H1 (cell line): ENCODE measurements around the gene ARHGEF11. TPM values are rescaled to one million over a fixed set of nuclear protein-coding genes. Genes with fewer than 3 reads are reported as not detected.

ENCODE experiments used
- CTCF ChIA-PET: fragments of 300-600 bp; sonication (Branson Sonifier 250); formaldehyde crosslinking; loops from one replicate; lab custom pipeline; 2021; ENCODE audit not compliant: partially characterized antibody; lab: Charles Lee
- POLR2A ChIA-PET: fragments of 300-600 bp; sonication (Branson Sonifier 250); formaldehyde crosslinking; loops from one replicate; lab custom pipeline; 2021; ENCODE audit warnings: inconsistent platforms; ENCODE audit not compliant: partially characterized antibody; lab: Charles Lee
- DNase-seq, 2 experiments: peaks; one replicate each; pipeline versions ENCODE4 v3.0.0 to v3.0.0-alpha.2; 2010 to 2022; ENCODE audit warnings: low spot score in 2 of 2, low read depth in 1 of 2, mixed read lengths in 1 of 2
- FAIRE-seq: peaks from 2 replicates; lab custom pipeline; 2011; peaks lifted over from hg19 to GRCh38; lab: Jason Lieb, UNC
- H2AFZ ChIP-seq: 2 replicates; pipeline ENCODE4 v1.8.1; 2012; ENCODE audit warnings: low read length, inconsistent platforms
- H2AK5ac ChIP-seq: 2 replicates; pipeline ENCODE4 v1.6.1; 2013; ENCODE audit warnings: low read depth, low read length
- H2BK120ac ChIP-seq: replicated peaks from 2 replicates; pipeline ENCODE3; 2013; ENCODE audit warnings: low read depth, low read length, inconsistent platforms
- H2BK12ac ChIP-seq: 2 replicates; pipeline ENCODE4 v1.6.1; 2013; ENCODE audit warnings: low read depth, low read length
- H2BK15ac ChIP-seq: 2 replicates; pipeline ENCODE4 v1.6.1; 2013; ENCODE audit warnings: low read length
- H2BK20ac ChIP-seq: 2 replicates; pipeline ENCODE4 v1.6.1; 2013; ENCODE audit warnings: low read length
- H2BK5ac ChIP-seq: 2 replicates; pipeline ENCODE4 v1.6.1; 2013; ENCODE audit warnings: low read depth, low read length
- H3K14ac ChIP-seq: 2 replicates; pipeline ENCODE4 v1.6.1; 2013; ENCODE audit warnings: inconsistent platforms; ENCODE audit not compliant: insufficient read length
- H3K18ac ChIP-seq: 2 replicates; pipeline ENCODE4 v1.6.1; 2013; ENCODE audit warnings: low read length; ENCODE audit errors: extremely low read depth
- H3K23ac ChIP-seq: 2 replicates; pipeline ENCODE4 v1.6.1; 2013; ENCODE audit warnings: inconsistent platforms; ENCODE audit not compliant: insufficient read length
- H3K23me2 ChIP-seq: 2 replicates; pipeline ENCODE4 v1.6.1; 2013; ENCODE audit warnings: low read depth, low read length
- H3K27ac ChIP-seq: 2 replicates; pipeline ENCODE4 v1.6.1; 2011; ENCODE audit warnings: low read depth, low read length, inconsistent platforms
- H3K27me3 ChIP-seq, 4 experiments: replicated peaks in 1 of 4; 1 replicate in 1 of 4; 2 replicates in 3 of 4; pipeline versions ENCODE4 v1.6.1 to v1.8.1; 2011 to 2013; ENCODE audit warnings: low read length in 3 of 4, mild to moderate bottlenecking in 3 of 4, inconsistent platforms in 2 of 4, mixed read lengths in 2 of 4, moderate library complexity in 1 of 4; ENCODE audit not compliant: control insufficient read depth in 3 of 4, insufficient read depth in 3 of 4; ENCODE audit errors: extremely low read depth in 1 of 4
- H3K36me3 ChIP-seq, 4 experiments: 2 replicates each; pipeline versions ENCODE4 v1.6.1 to v1.8.1; 2011 to 2013; ENCODE audit warnings: mild to moderate bottlenecking in 4 of 4, low read length in 3 of 4, moderate library complexity in 2 of 4, control low read depth in 1 of 4, inconsistent platforms in 1 of 4; ENCODE audit not compliant: insufficient read depth in 4 of 4, control insufficient read depth in 2 of 4
- H3K4ac ChIP-seq: replicated peaks from 2 replicates; pipeline ENCODE3; 2013; ENCODE audit warnings: low read length, low read depth, mixed read lengths, inconsistent platforms; ENCODE audit not compliant: insufficient read length
- H3K4me1 ChIP-seq, 4 experiments: replicated peaks in 1 of 4; 1 replicate in 1 of 4; 2 replicates in 3 of 4; pipeline versions ENCODE4 v1.6.1 to v1.8.1; 2011 to 2013; ENCODE audit warnings: low read length in 3 of 4, inconsistent platforms in 2 of 4, mixed read lengths in 1 of 4; ENCODE audit not compliant: insufficient read depth in 4 of 4, control insufficient read depth in 3 of 4
- H3K4me2 ChIP-seq, 2 experiments: 2 replicates each; pipeline versions ENCODE4 v1.6.1 to v1.8.1; 2011 to 2013; ENCODE audit warnings: low read depth in 2 of 2, low read length in 2 of 2, control low read depth in 1 of 2, inconsistent platforms in 1 of 2, mild to moderate bottlenecking in 1 of 2; ENCODE audit not compliant: insufficient read depth in 1 of 2
- H3K4me3 ChIP-seq, 4 experiments: fragments of 200-600, 300-600 bp in 1 of 4; sonication (generic), shearing (Covaris generic), sonication (Bioruptor Twin) in 1 of 4; 2 replicates each; pipeline versions ENCODE4 v1.5.1 to v1.8.1; 2011 to 2016; ENCODE audit warnings: low read length in 4 of 4, low read depth in 3 of 4, control low read depth in 2 of 4, inconsistent platforms in 2 of 4, mild to moderate bottlenecking in 2 of 4, mixed read lengths in 1 of 4, moderate library complexity in 1 of 4; ENCODE audit not compliant: insufficient read depth in 2 of 4; ENCODE audit errors: extremely low read depth in 1 of 4
- H3K56ac ChIP-seq: replicated peaks from 2 replicates; pipeline ENCODE3; 2013; ENCODE audit warnings: low read depth, mild to moderate bottlenecking, mixed read lengths, low read length, inconsistent platforms; ENCODE audit not compliant: insufficient read length
- H3K79me1 ChIP-seq: 2 replicates; pipeline ENCODE4 v1.6.1; 2013; ENCODE audit warnings: low read depth, low read length, control low read depth
- H3K79me2 ChIP-seq, 2 experiments: 2 replicates each; pipeline versions ENCODE4 v1.6.1 to v1.8.1; 2012 to 2013; ENCODE audit warnings: low read length in 2 of 2, mild to moderate bottlenecking in 2 of 2, inconsistent platforms in 1 of 2; ENCODE audit not compliant: insufficient read depth in 2 of 2, control insufficient read depth in 1 of 2
- H3K9ac ChIP-seq, 4 experiments: replicated peaks in 1 of 4; 1 replicate in 1 of 4; 2 replicates in 3 of 4; pipeline versions ENCODE4 v1.6.1 to v1.8.1; 2011 to 2013; ENCODE audit warnings: low read depth in 3 of 4, low read length in 3 of 4, control low read depth in 2 of 4, mild to moderate bottlenecking in 2 of 4, moderate library complexity in 2 of 4, inconsistent platforms in 1 of 4; ENCODE audit errors: extremely low read depth in 1 of 4
- H3K9me3 ChIP-seq, 2 experiments: 2 replicates each; pipeline versions ENCODE4 v1.6.1 to v1.8.1; 2012 to 2013; ENCODE audit warnings: mild to moderate bottlenecking in 2 of 2, moderate library complexity in 2 of 2, control low read depth in 1 of 2, inconsistent platforms in 1 of 2, low read depth in 1 of 2, low read length in 1 of 2, mixed read lengths in 1 of 2; ENCODE audit not compliant: insufficient read depth in 2 of 2
- H4K20me1 ChIP-seq, 2 experiments: replicated peaks in 1 of 2; 2 replicates each; pipeline versions ENCODE3 to v1.8.1; 2011 to 2013; ENCODE audit warnings: inconsistent platforms in 2 of 2, low read length in 2 of 2, mild to moderate bottlenecking in 1 of 2; ENCODE audit not compliant: insufficient read depth in 2 of 2, control insufficient read depth in 1 of 2
- H4K5ac ChIP-seq: 2 replicates; pipeline ENCODE4 v1.6.1; 2013; ENCODE audit warnings: low read length, low read depth, mixed read lengths, inconsistent platforms; ENCODE audit not compliant: insufficient read length
- H4K8ac ChIP-seq: 2 replicates; pipeline ENCODE4 v1.8.0; 2013; ENCODE audit warnings: mild to moderate bottlenecking, moderate library complexity, low read length, inconsistent platforms; ENCODE audit not compliant: insufficient read depth; ENCODE audit errors: extremely low read depth
- H4K91ac ChIP-seq: replicated peaks from 2 replicates; pipeline ENCODE3; 2013; ENCODE audit warnings: low read length, mixed read lengths, inconsistent platforms; ENCODE audit not compliant: insufficient read length
- NRF1 ChIP-seq: IDR thresholded peaks from 2 replicates; pipeline ENCODE4 v1.6.1; 2011; ENCODE audit warnings: mild to moderate bottlenecking, low read depth, low read length, improper control_type of control experiment
- SIRT6 ChIP-seq: IDR thresholded peaks from one replicate; pipeline ENCODE4 v1.7.1; 2012; ENCODE audit warnings: low read length, inconsistent platforms
- WGBS, 2 experiments: shearing (Covaris generic) in 1 of 2; methylation state at CpG; one replicate each; pipeline versions ENCODE4 v1.1.6 to v1.1.7; 2013 to 2015; ENCODE audit warnings: low lambda C conversion rate in 2 of 2, mixed read lengths in 2 of 2, inconsistent platforms in 1 of 2, low coverage in 1 of 2, missing lambda C conversion rate in 1 of 2; ENCODE audit not compliant: insufficient replicate concordance in 2 of 2, insufficient coverage in 1 of 2, insufficient read length in 1 of 2; ENCODE audit errors: extremely low coverage in 1 of 2, missing lambda C conversion rate in 1 of 2; 5-methylcytosine and 5-hydroxymethylcytosine counted together
- polyA plus RNA-seq, 7 experiments: library from polyadenylated mRNA; depleted of rRNA in 3 of 7; stranded (reverse) in 5 of 7; unstranded in 2 of 7; fragments of >200 nt in 5 of 7; fragments of 200-250 nt in 2 of 7; gene quantifications; 1 replicate in 5 of 7; 2 replicates in 1 of 7; 4 replicates in 1 of 7; pipeline versions ENCODE4 v1.2.1 to v1.2.3, GENCODE V29; 2011 to 2013; ENCODE audit warnings: missing spikeins in 2 of 7, mixed read lengths in 2 of 7
- total RNA-seq: library from RNA; stranded (reverse); fragmentation: NEBNext Ultra II Directional; extraction: Animal tissue kit (Norgen Biotek cat#: 25700); gene quantifications from 2 replicates; pipeline ENCODE4 v1.2.1, GENCODE V29; 2021

The ARHGEF11 gene
- total and polyA plus RNA-seq, 2 of the 8 experiments (the other 6 are each of a cell fraction or from before 2014, with no cell fraction given), result 19.9 to 33.1 TPM

GRCh38 chr1:156905651-156906050 is 139.9 kb downstream of the ARHGEF11 start:
- H3K27ac ChIP-seq, result no peak overlapping the region
- WGBS, 2 experiments, result 57% methylated on average over 4 of the region's 4 CpGs; no CpG with 5 or more reads in 1 of the 2 experiments
- no peak overlapping the region for H3K56ac ChIP-seq
- H3K36me3 ChIP-seq, result no peaks in the 10 kb centered on the region
- no peak overlapping the region for H2BK15ac ChIP-seq
- no peak overlapping the region for H2BK5ac ChIP-seq
- no peaks in the 10 kb centered on the region for H3K79me2 ChIP-seq
- no peak overlapping the region for H2BK120ac ChIP-seq
- H3K4me3 ChIP-seq, result no peak overlapping the region
- no peak overlapping the region for H2AFZ ChIP-seq
- ChIA-PET POLR2A (no interaction called here), CTCF (interaction anchor here (2.2 to 2.4 kb wide), 2 partner anchors 8 to 13 kb away, joined by 9 to 13 read pairs; partner anchors contain the start of gene PEAR1)
- H4K8ac ChIP-seq, result no peak overlapping the region
- H3K14ac ChIP-seq, result no peak overlapping the region
- no peak overlapping the region for H3K9ac ChIP-seq
- no peak for DNase-seq
- 0 out of 2 replicates have a peak overlapping the region, but pooled peaks have one; percentile 18 for H2BK20ac ChIP-seq
- H2AK5ac ChIP-seq, result no peak overlapping the region
- no peak overlapping the region for H3K18ac ChIP-seq
- H4K91ac ChIP-seq, result no peak overlapping the region
- H3K23me2 ChIP-seq, result peaks cover 3% of the 10 kb centered on the region; the same call in 1 of the 2 replicates
- 0 out of 2 replicates have a peak overlapping the region, but pooled peaks have one; percentile 27 for H2BK12ac ChIP-seq
- no peak overlapping the region for H3K4me2 ChIP-seq
- no peaks in the 10 kb centered on the region for H3K79me1 ChIP-seq
- peaks cover 1 to 4% (median 3%) of the 10 kb centered on the region in 4 experiments; a peak in 6 of 7 replicates for H3K4me1 ChIP-seq
- peaks cover 0 to 2% (median under 1%) of the 10 kb centered on the region in 4 experiments; a peak in 4 of 7 replicates for H3K27me3 ChIP-seq
- no peak overlapping the region for H3K4ac ChIP-seq
- peaks cover 0 to 4% of the 10 kb centered on the region in 2 experiments; a peak in 1 of 4 replicates for H3K9me3 ChIP-seq
- no peak for FAIRE-seq
- H4K20me1 ChIP-seq, result peaks cover 0 to 4% of the 10 kb centered on the region in 2 experiments
- H3K23ac ChIP-seq, result no peak overlapping the region
- no peak overlapping the region for H4K5ac ChIP-seq
- TF ChIP-seq SIRT6 (no peak), NRF1 (no peak)
